GM12874 (cell line): Measurements from ENCODE around the gene SCGB1D2.
A peak's percentile ranks its signal among the peaks of the same experiment; 100 is the strongest.

ENCODE experiments used
- TF ChIP-seq, protein P1 (sequence below): IDR thresholded peaks from 2 replicates; pipeline ENCODE4 v1.5.1; 2011; ENCODE audit warnings: low read depth, mild to moderate bottlenecking, control low read depth, low read length, moderate library complexity; ENCODE audit not compliant: insufficient read depth

The SCGB1D2 gene

DNA sequence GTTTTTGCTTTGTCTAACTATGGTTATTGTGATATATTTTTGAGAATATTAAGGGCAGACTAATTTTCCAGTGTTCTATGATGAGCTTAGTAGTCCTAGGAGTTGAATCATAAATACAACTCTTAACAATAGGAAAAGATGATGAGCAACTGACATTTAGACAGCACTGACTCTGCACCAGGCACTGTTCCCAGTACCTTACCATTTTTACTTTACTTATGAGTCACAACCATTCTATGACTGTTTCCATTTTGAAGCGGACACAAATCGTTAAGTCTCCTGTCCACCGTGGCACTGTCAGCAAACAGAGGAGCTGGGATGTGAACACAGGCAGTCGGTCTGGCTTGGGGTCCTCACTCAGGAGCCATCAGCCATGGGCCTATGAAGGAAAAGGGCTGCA is 24.5 kb downstream of the SCGB1D2 start:
- TF ChIP-seq, protein P1, sequence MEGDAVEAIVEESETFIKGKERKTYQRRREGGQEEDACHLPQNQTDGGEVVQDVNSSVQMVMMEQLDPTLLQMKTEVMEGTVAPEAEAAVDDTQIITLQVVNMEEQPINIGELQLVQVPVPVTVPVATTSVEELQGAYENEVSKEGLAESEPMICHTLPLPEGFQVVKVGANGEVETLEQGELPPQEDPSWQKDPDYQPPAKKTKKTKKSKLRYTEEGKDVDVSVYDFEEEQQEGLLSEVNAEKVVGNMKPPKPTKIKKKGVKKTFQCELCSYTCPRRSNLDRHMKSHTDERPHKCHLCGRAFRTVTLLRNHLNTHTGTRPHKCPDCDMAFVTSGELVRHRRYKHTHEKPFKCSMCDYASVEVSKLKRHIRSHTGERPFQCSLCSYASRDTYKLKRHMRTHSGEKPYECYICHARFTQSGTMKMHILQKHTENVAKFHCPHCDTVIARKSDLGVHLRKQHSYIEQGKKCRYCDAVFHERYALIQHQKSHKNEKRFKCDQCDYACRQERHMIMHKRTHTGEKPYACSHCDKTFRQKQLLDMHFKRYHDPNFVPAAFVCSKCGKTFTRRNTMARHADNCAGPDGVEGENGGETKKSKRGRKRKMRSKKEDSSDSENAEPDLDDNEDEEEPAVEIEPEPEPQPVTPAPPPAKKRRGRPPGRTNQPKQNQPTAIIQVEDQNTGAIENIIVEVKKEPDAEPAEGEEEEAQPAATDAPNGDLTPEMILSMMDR = no peak

DNA sequence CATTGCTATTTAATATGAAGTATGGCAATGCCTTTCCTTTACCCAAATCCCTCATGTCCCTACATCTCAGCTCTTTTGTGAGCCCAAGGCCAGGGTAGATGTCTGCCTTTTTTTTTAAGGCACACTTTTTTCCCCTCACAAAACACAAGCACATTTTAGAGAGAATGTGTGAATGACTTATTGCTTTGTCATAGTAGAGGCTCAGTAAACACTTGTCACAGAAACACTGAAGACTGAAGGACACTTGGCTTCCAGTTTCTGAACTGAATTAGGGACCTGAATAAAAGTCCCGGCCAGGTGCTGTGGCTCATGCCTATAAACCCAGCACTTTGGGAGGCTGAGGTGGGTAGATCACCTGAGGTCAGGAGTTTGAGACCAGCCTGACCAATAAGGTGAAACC is 25.0 kb downstream of the SCGB1D2 start:
- TF ChIP-seq, protein P1 = no peak

DNA sequence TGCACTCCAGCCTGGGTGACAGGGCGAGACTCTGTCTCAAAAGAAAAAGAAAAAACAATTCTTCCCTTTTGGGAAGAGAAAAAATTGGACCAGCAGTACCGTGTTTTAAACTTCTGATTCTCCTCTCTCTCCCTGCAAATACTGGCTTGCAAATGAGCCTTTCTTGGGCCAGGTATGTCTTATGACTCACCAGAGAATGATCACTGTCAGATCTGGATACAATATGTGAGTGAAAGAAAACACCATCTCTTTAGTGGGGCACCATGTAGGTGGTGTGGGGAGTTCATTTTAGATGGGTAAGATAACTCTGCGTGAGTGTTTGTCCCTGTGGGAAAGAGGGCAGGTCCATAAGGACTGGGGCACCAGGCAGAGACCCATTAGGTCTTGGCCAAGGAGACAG is 25.5 kb downstream of the SCGB1D2 start:
- TF ChIP-seq, protein P1 = no peak

DNA sequence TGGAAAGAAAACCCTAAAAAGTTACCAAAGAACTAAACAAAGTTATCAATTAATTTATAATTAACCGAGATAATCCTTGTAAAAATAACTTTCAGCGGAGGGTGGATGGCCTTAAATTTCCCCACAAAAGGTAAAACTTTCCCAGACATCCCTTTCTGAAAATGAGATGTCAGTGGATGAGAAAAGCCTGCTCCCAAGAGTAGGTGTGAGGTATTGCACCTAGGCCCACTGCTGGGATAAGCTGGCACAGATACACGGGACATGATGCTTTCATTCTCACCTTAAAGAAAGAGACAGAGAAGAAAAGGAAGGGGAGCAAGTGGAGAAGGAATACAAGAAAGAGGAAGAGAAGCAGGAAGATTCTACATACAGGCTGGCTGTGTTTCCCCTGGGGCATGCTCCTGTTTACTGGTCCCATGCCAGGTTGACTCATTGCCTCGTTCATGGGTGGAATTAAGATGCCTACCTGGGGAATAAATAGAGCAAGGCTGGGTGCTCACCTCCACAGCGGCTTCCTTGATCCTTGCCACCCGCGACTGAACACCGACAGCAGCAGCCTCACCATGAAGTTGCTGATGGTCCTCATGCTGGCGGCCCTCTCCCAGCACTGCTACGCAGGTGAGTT is 27.7 kb downstream of the SCGB1D2 start, which contains the start of gene SCGB2A2:
Gene SCGB2A2, plus strand, starts transcription at position 505 of the 625 bp plus-strand sequence. Its CDS starts 59 bp downstream, at position 564.
- TF ChIP-seq, protein P1 = peak; percentile 12; the same call in 1 of the 2 replicates

DNA sequence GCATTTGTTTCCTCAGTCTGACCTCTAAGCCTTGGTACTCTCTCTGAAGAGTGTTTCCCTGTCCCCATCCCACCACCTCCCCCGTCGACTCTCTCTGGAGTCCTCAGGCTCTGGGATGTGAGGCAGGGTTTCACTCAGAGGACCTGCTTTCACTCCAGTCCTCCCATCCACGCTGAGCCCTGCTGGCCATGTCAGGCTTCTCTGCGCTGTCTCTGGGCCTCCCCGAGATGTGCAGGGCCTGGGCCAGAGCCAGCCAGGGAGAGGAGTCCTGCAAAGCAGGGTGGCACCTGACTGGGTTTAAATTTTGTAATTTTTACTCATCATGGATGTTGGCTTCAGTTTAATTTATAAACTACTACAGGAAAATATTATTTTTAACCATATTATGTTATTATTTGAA is 31.2 kb downstream of the SCGB1D2 start:
- TF ChIP-seq, protein P1 = no peak

DNA sequence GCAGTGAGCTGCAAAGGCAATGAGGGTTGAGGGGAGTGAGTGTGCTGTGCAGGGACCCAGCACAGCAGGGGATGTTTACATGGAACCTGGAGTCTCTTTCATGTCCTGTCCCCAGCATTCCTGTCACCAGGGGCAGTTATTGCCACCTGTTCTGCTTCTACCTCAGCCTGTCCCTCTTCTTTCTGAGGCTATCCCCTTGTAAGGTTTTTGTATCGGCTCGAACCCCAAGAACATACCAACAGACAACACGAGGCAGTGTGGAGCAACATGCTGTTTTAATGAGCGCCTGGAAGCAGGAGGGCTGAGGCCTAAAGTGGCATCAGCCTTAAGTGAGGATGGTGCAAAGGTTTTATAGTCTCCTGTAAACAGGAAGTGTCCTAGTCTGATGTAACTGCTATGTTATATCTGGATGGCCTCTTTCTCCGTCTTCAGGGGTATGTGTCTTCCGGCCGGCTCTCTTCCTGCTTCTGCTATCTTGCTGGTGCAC is 31.8 kb downstream of the SCGB1D2 start:
- TF ChIP-seq, protein P1 = no peak

DNA sequence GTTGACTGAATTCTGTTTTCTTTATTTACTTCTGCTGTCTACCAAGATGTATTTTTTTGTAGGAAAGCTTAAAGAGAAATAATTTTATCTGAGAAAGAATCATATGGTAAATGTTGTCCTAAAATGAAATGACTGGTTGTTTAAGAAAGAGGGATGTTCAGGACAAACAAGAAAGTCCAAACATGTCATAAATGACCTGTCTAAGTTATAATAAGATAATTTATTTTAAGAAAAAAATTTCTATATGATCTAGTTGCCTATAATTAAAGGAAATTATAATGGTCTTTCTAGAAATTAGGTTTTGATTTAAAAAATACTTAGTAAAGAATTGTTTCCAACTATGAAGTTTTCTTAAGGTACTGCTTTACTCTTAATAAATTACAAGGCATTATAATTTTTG is 38.4 kb downstream of the SCGB1D2 start:
- TF ChIP-seq, protein P1 = no peak
